ENCODE measurements around the gene DDX51. TPM values are rescaled to one million over a fixed set of nuclear protein-coding genes. Genes with fewer than 3 reads are reported as not detected.
"Not testable (repeated sequence)": the region's sequence is repeated elsewhere in the genome, so short reads cannot be mapped to it uniquely, and the experiment has no call there.

DDX51 gene
- total RNA-seq, 3 donors from 2014 or later (not counting 1 experiment from before 2014, with no cell fraction given): 39.5 to 55.9 (median 54.2) TPM

GRCh38 chr12:132138941-132139871 is 4.9 kb downstream of the DDX51 start:
- H3K27ac Mint-ChIP-seq: no peak overlapping the region
- H3K9me3 ChIP-seq (ENCODE audit: control insufficient read depth, insufficient read depth, low read length): no peaks in the 10 kb centered on the region
- H3K4me1 ChIP-seq (ENCODE audit: control insufficient read depth, insufficient read depth, low read length): peaks cover 15% of the 10 kb centered on the region
- no peaks in the 10 kb centered on the region for H3K9me3 Mint-ChIP-seq
- peaks cover 0 to 8% of the 10 kb centered on the region in 2 donors for H3K4me1 Mint-ChIP-seq
- TF ChIP-seq, protein P1, sequence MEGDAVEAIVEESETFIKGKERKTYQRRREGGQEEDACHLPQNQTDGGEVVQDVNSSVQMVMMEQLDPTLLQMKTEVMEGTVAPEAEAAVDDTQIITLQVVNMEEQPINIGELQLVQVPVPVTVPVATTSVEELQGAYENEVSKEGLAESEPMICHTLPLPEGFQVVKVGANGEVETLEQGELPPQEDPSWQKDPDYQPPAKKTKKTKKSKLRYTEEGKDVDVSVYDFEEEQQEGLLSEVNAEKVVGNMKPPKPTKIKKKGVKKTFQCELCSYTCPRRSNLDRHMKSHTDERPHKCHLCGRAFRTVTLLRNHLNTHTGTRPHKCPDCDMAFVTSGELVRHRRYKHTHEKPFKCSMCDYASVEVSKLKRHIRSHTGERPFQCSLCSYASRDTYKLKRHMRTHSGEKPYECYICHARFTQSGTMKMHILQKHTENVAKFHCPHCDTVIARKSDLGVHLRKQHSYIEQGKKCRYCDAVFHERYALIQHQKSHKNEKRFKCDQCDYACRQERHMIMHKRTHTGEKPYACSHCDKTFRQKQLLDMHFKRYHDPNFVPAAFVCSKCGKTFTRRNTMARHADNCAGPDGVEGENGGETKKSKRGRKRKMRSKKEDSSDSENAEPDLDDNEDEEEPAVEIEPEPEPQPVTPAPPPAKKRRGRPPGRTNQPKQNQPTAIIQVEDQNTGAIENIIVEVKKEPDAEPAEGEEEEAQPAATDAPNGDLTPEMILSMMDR (IDR thresholded peaks at IDR 0.05): no peak
- intact Hi-C loops (cut with micrococcal nuclease): no loop called here
- H3K36me3 ChIP-seq (ENCODE audit: control insufficient read depth, insufficient read depth, low read length): peaks cover 36% of the 10 kb centered on the region
- H3K27ac ChIP-seq (ENCODE audit: low read length): no peak overlapping the region
- no peak overlapping the region for H3K4me3 ChIP-seq (ENCODE audit: low read length)
- H3K36me3 Mint-ChIP-seq: no peaks in the 10 kb centered on the region
- WGBS (ENCODE audit: insufficient coverage): 95% methylated on average over 34 of the region's 34 CpGs
- DNase-seq (no peak), ATAC-seq (no peak)
- no peaks in the 10 kb centered on the region for H3K27me3 ChIP-seq (ENCODE audit: control insufficient read depth, insufficient read depth, low read length)
- no peaks in the 10 kb centered on the region for H3K27me3 Mint-ChIP-seq (ENCODE audit: low read depth in 2 of 2)
- H3K4me3 Mint-ChIP-seq: no peak overlapping the region

DNA sequence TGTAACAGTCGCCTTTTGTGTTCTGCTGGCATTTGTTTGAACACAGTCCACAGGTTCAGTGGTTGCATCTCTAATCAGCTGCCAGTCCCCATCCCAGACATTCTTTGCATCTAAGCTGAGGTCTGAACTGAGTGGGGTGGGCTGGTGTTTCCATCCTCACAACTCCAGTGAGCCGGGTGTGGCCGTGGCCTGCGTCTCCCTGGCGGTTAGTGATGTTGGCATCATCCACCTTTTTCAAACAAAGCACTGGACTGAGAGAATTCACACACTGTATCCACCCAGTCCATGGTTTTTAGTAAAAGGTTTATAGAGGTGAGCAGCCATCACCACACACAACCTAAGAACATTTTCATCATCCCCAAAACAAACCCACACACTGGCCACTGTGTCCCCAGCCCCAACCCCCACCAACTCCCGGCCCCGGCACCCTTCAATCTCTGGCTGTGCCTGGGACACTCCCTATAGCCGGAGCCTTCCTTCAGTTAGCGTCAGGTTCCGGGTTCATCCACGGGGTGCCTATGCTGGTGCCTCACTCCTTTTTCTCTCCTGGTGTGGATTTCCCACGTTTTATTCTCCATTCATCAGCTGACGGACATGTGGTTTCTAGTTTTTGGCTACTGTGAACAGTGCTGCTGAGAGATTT is 6.5 kb downstream of the DDX51 start:
- no peak overlapping the region for H3K27ac ChIP-seq (ENCODE audit: low read length)
- H3K4me1 ChIP-seq (ENCODE audit: control insufficient read depth, insufficient read depth, low read length): peaks cover 5% of the 10 kb centered on the region
- TF ChIP-seq, protein P1 (IDR thresholded peaks at IDR 0.05): no peak
- Mint-ChIP-seq H3K27ac (no peak overlapping the region), H3K4me3 (no peak overlapping the region), H3K27me3 (ENCODE audit: low read depth in 2 of 2) (no peaks in the 10 kb centered on the region), H3K9me3 (no peaks in the 10 kb centered on the region), H3K36me3 (no peaks in the 10 kb centered on the region), H3K4me1 (no peaks in the 10 kb centered on the region)
- no peaks in the 10 kb centered on the region for H3K9me3 ChIP-seq (ENCODE audit: control insufficient read depth, insufficient read depth, low read length)
- 94% methylated on average over 10 of the region's 13 CpGs for WGBS (ENCODE audit: insufficient coverage)
- DNase-seq (no peak), ATAC-seq (no peak)
- intact Hi-C loops (cut with micrococcal nuclease): no loop called here
- H3K36me3 ChIP-seq (ENCODE audit: control insufficient read depth, insufficient read depth, low read length): peaks cover 36% of the 10 kb centered on the region
- no peak overlapping the region for H3K4me3 ChIP-seq (ENCODE audit: low read length)
- H3K27me3 ChIP-seq (ENCODE audit: control insufficient read depth, insufficient read depth, low read length): no peaks in the 10 kb centered on the region

GRCh38 chr12:132136226-132136625 is 7.9 kb downstream of the DDX51 start:
- H3K9me3 ChIP-seq (ENCODE audit: control insufficient read depth, insufficient read depth, low read length); H3K4me1 Mint-ChIP-seq; H3K27me3 Mint-ChIP-seq (ENCODE audit: low read depth in 2 of 2); H3K4me1 ChIP-seq (ENCODE audit: control insufficient read depth, insufficient read depth, low read length); H3K27ac ChIP-seq (ENCODE audit: low read length); H3K27me3 ChIP-seq (ENCODE audit: control insufficient read depth, insufficient read depth, low read length); H3K4me3 ChIP-seq (ENCODE audit: low read length); intact Hi-C loops (cut with micrococcal nuclease); H3K27ac Mint-ChIP-seq; DNase-seq; H3K9me3 Mint-ChIP-seq; H3K36me3 Mint-ChIP-seq; ATAC-seq; H3K4me3 Mint-ChIP-seq: not testable (repeated sequence)
- 89% methylated on average over 18 of the region's 21 CpGs for WGBS (ENCODE audit: insufficient coverage)
- H3K36me3 ChIP-seq (ENCODE audit: control insufficient read depth, insufficient read depth, low read length): peaks cover 25% of the 10 kb centered on the region

DNA sequence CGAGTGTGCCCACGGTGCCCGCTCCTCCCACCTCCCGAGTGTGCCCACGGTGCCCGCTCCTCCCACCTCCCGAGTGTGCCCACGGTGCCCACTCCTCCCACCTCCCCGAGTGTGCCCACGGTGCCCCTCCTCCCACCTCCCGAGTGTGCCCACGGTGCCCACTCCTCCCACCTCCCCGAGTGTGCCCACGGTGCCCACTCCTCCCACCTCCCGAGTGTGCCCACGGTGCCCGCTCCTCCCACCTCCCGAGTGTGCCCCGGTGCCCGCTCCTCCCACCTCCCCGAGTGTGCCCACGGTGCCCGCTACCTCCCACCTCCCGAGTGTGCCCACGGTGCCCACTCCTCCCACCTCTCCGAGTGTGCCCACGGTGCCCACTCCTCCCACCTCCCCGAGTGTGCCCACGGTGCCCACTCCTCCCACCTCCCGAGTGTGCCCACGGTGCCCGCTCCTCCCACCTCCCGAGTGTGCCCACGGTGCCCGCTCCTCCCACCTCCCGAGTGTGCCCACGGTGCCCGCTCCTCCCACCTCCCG is 9.4 kb downstream of the DDX51 start:
- H3K4me1 Mint-ChIP-seq; H3K4me3 ChIP-seq (ENCODE audit: low read length); H3K9me3 Mint-ChIP-seq; H3K4me3 Mint-ChIP-seq; intact Hi-C loops (cut with micrococcal nuclease); ATAC-seq; H3K36me3 Mint-ChIP-seq; H3K36me3 ChIP-seq (ENCODE audit: control insufficient read depth, insufficient read depth, low read length); H3K27me3 Mint-ChIP-seq (ENCODE audit: low read depth in 2 of 2); H3K27ac Mint-ChIP-seq; H3K27me3 ChIP-seq (ENCODE audit: control insufficient read depth, insufficient read depth, low read length); H3K9me3 ChIP-seq (ENCODE audit: control insufficient read depth, insufficient read depth, low read length); H3K27ac ChIP-seq (ENCODE audit: low read length); DNase-seq; H3K4me1 ChIP-seq (ENCODE audit: control insufficient read depth, insufficient read depth, low read length): not testable (repeated sequence)
- 94% methylated on average over 28 of the region's 39 CpGs for WGBS (ENCODE audit: insufficient coverage)
